ENCODE results near the gene ANKS6. TPM values are rescaled to one million over a fixed set of nuclear protein-coding genes. Genes with fewer than 3 reads are reported as not detected.

Gene ANKS6
- total and polyA plus RNA-seq, 2 of the 4 experiments (the other 2 are of a cell fraction), result 9.0 to 23.6 TPM

DNA sequence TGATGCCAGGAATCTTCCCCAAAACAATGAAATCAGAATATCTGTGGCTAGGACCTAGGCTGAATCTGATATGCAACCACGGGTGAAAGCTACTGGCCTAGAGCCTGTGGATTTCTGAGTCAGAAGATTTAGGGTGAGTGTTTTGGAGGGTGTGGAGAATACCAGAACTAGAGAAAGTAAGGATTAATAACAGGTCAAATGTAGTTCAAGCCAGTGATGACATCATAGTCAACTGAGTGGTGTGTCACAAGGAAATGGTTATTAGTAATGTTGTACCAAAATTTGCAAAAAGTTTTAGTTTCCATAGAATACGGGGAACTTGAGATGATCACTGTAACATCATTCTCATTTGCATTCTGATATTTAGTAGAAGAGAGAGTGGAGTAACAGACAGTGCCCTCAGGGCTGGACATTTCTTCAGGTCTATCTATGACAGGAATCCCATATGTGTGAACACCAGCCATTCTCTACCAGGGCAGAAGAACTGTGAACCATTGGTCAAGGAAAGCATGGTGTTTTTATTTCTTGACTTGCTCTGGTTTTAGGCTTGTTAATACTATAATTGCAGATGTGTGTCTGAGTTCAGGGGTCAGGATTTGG lies 14.8 kb upstream of the ANKS6 start:
- H4K91ac ChIP-seq (ENCODE audit: insufficient read depth, low read depth, low read length), result no peak overlapping the region
- H3K9me1 ChIP-seq (ENCODE audit: insufficient read depth, low read length), result peaks cover 6% of the 10 kb centered on the region
- H2AK5ac ChIP-seq (ENCODE audit: low read depth, low read length), result no peak overlapping the region
- dilution Hi-C loops (cut with HindIII; ENCODE audit: low sequenced_read_pairs, unreplicated experiment) (no loop called here), in situ Hi-C loops (cut with MboI; ENCODE audit: low sequenced_read_pairs) (no loop called here), intact Hi-C loops (cut with micrococcal nuclease) (no loop called here)
- no peak overlapping the region for H3K9ac ChIP-seq (ENCODE audit: low read depth, low read length)
- peaks cover 16% of the 10 kb centered on the region for H3K4me1 ChIP-seq (ENCODE audit: control insufficient read depth, insufficient read depth, low read length)
- H3K4me3 ChIP-seq (ENCODE audit: insufficient read depth, low read depth, low read length), result no peak overlapping the region
- no peak overlapping the region for H2BK5ac ChIP-seq (ENCODE audit: low read depth, low read length, poor library complexity, severe bottlenecking)
- no peak overlapping the region for H4K5ac ChIP-seq (ENCODE audit: low read depth, low read length)
- no peak overlapping the region for H3K14ac ChIP-seq (replicated peaks; ENCODE audit: low read depth, low read length)
- no peaks in the 10 kb centered on the region for H3K9me3 ChIP-seq (ENCODE audit: control insufficient read depth, insufficient read depth, low read length)
- no peak overlapping the region for H3K4ac ChIP-seq (ENCODE audit: low read depth, low read length)
- 0% methylated on average over 1 of the region's 2 CpGs; no CpG with 5 or more reads in 1 of the 2 experiments for WGBS, 2 experiments (ENCODE audit: extremely low coverage in 2 of 2, insufficient read length in 1 of 2)
- no peak overlapping the region for H3K18ac ChIP-seq (ENCODE audit: low read depth, low read length)
- ATAC-seq (ENCODE audit: low read depth), result peak; percentile 47
- no peak overlapping the region for H2AFZ ChIP-seq (replicated peaks; ENCODE audit: low read length, poor library complexity)
- H4K8ac ChIP-seq (ENCODE audit: low read depth in 2 of 2, low read length in 2 of 2), result 0 out of 4 replicates have a peak overlapping the region, but pooled peaks of 1 of the 2 experiments have one; percentile 17
- TF ChIP-seq SMC3 (IDR thresholded peaks at IDR 0.05; ENCODE audit: low read depth, low read length) (no peak), MAFK (IDR thresholded peaks at IDR 0.05; ENCODE audit: low read depth, low read length) (no peak), CEBPB (IDR thresholded peaks at IDR 0.05; ENCODE audit: low read depth, low read length) (peak; percentile 56), MXI1 (IDR thresholded peaks at IDR 0.05; ENCODE audit: borderline replicate concordance, low read depth, low read length) (no peak), CHD1 (IDR thresholded peaks at IDR 0.05; ENCODE audit: low read depth, low read length) (no peak), MAZ (IDR thresholded peaks at IDR 0.05; ENCODE audit: borderline replicate concordance, low read depth, low read length) (no peak), RCOR1 (IDR thresholded peaks at IDR 0.05; ENCODE audit: insufficient replicate concordance, low read length) (no peak), FOS (IDR thresholded peaks at IDR 0.05; ENCODE audit: low read depth, low read length) (0 out of 2 replicates have a peak, but pooled peaks have one; percentile 44)
- TF ChIP-seq, protein P1, sequence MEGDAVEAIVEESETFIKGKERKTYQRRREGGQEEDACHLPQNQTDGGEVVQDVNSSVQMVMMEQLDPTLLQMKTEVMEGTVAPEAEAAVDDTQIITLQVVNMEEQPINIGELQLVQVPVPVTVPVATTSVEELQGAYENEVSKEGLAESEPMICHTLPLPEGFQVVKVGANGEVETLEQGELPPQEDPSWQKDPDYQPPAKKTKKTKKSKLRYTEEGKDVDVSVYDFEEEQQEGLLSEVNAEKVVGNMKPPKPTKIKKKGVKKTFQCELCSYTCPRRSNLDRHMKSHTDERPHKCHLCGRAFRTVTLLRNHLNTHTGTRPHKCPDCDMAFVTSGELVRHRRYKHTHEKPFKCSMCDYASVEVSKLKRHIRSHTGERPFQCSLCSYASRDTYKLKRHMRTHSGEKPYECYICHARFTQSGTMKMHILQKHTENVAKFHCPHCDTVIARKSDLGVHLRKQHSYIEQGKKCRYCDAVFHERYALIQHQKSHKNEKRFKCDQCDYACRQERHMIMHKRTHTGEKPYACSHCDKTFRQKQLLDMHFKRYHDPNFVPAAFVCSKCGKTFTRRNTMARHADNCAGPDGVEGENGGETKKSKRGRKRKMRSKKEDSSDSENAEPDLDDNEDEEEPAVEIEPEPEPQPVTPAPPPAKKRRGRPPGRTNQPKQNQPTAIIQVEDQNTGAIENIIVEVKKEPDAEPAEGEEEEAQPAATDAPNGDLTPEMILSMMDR (conservative IDR thresholded peaks at IDR 0.05; ENCODE audit: low read depth, low read length), result no peak
- no peaks in the 10 kb centered on the region for H4K20me1 ChIP-seq (ENCODE audit: insufficient read depth, low read length)
- no peak overlapping the region for H3K4me2 ChIP-seq (ENCODE audit: low read depth, low read length)
- H3K23ac ChIP-seq (ENCODE audit: low read depth, low read length), result peak overlapping the region; percentile 46; the same call in 1 of the 2 replicates
- H2AK9ac ChIP-seq (replicated peaks; ENCODE audit: low read depth, low read length, poor library complexity), result no peak overlapping the region
- peak; percentile 96 for DNase-seq
- H3K56ac ChIP-seq (ENCODE audit: extremely low read depth, insufficient read depth, low read length), result no peak overlapping the region
- H2BK120ac ChIP-seq (ENCODE audit: low read depth, low read length), result no peak overlapping the region
- BruUV-seq (replicated peaks), result no TSS peak
- POLR2A ChIA-PET (ENCODE audit: unreplicated experiment), result no interaction called here
- H3K27me3 ChIP-seq (ENCODE audit: control insufficient read depth, insufficient read depth, low read length), result peaks cover 11% of the 10 kb centered on the region
- no peak overlapping the region for H2BK15ac ChIP-seq (ENCODE audit: low read depth, low read length)
- no peaks in the 10 kb centered on the region for H3K79me1 ChIP-seq (ENCODE audit: low read depth in 1 of 2, low read length in 2 of 2)
- CTCF ChIA-PET, result no interaction called here
- no peaks in the 10 kb centered on the region for H3K36me3 ChIP-seq (ENCODE audit: control insufficient read depth, insufficient read depth, low read length)
- no peak overlapping the region for H2BK20ac ChIP-seq (ENCODE audit: low read depth, low read length)
- no peak overlapping the region for H3K27ac ChIP-seq (ENCODE audit: insufficient read depth, low read length)

Data from IMR-90 (cell line).